Bronchial epithelial cell (primary cell): ENCODE results near the gene CTTNBP2. TPM values are rescaled to one million over a fixed set of nuclear protein-coding genes. Genes with fewer than 3 reads are reported as not detected.
A peak's percentile ranks its signal among the peaks of the same experiment; 100 is the strongest.

Experiments
- DNase-seq: peaks from one replicate; pipeline ENCODE4 v3.0.0-alpha.2; 2010; ENCODE audit warnings: low read depth
- FAIRE-seq: peaks from 2 replicates; lab custom pipeline; 2011; peaks lifted over from hg19 to GRCh38; lab: Jason Lieb, UNC
- H3K27me3 ChIP-seq: 2 replicates; pipeline ENCODE4 v1.5.1; 2011; ENCODE audit warnings: low read length; ENCODE audit not compliant: control insufficient read depth, insufficient read depth
- H3K36me3 ChIP-seq: 2 replicates; pipeline ENCODE4 v1.5.1; 2011; ENCODE audit warnings: low read length; ENCODE audit not compliant: control insufficient read depth, insufficient read depth
- H3K4me3 ChIP-seq: 2 replicates; pipeline ENCODE4 v1.5.1; 2011; ENCODE audit warnings: mild to moderate bottlenecking, low read depth, low read length, control low read depth
- CTCF ChIP-seq: IDR thresholded peaks from 2 replicates; pipeline ENCODE4 v1.5.1; 2011; ENCODE audit warnings: mild to moderate bottlenecking, moderate library complexity, low read length, control low read depth, inconsistent platforms; ENCODE audit not compliant: insufficient read depth, severe bottlenecking
- total RNA-seq: library from RNA; depleted of rRNA; stranded (reverse); fragments of >200 nt; gene quantifications from 2 replicates; pipeline ENCODE4 v1.2.1, GENCODE V29; 2014

The CTTNBP2 gene
- total RNA-seq, 1 donor from 2014 or later, result 0.26 TPM

- Histone ChIP-seq H3K4me3 (no peak overlapping the region), H3K36me3 (no peaks in the 10 kb centered on the region), H3K27me3 (no peaks in the 10 kb centered on the region)
- DNase-seq (no peak), FAIRE-seq (no peak)
- no peak for TF ChIP-seq CTCF
These were observed 98.3 kb downstream of the CTTNBP2 start for GRCh38 chr7:117774943-117775342.

GRCh38 chr7:117772421-117772820, 100.8 kb downstream of the CTTNBP2 start:
- no peak for TF ChIP-seq CTCF
- H3K36me3 ChIP-seq, result no peaks in the 10 kb centered on the region
- DNase-seq (no peak), FAIRE-seq (no peak)
- H3K4me3 ChIP-seq, result no peak overlapping the region
- no peaks in the 10 kb centered on the region for H3K27me3 ChIP-seq

GRCh38 chr7:117771756-117772155, 101.5 kb downstream of the CTTNBP2 start:
- DNase-seq, result no peak
- no peaks in the 10 kb centered on the region for H3K27me3 ChIP-seq
- TF ChIP-seq CTCF, result no peak
- no peak overlapping the region for H3K4me3 ChIP-seq
- peak; percentile 75 for FAIRE-seq
- H3K36me3 ChIP-seq, result no peaks in the 10 kb centered on the region

GRCh38 chr7:117769085-117769484, 104.2 kb downstream of the CTTNBP2 start:
- Histone ChIP-seq H3K36me3 (no peaks in the 10 kb centered on the region), H3K27me3 (no peaks in the 10 kb centered on the region), H3K4me3 (no peak overlapping the region)
- TF ChIP-seq CTCF, result no peak
- FAIRE-seq (no peak), DNase-seq (no peak)

GRCh38 chr7:117767951-117768350, 105.3 kb downstream of the CTTNBP2 start:
- H3K36me3 ChIP-seq, result no peaks in the 10 kb centered on the region

More at GRCh38 chr7:117767951-117768350, 105.3 kb downstream of the CTTNBP2 start:
- FAIRE-seq (no peak), DNase-seq (no peak)
- TF ChIP-seq CTCF, result no peak
- Histone ChIP-seq H3K4me3 (no peak overlapping the region), H3K27me3 (no peaks in the 10 kb centered on the region)
